BJ (cell line): ENCODE results near the gene TLCD3A. TPM values are rescaled to one million over a fixed set of nuclear protein-coding genes. Genes with fewer than 3 reads are reported as not detected.
"Not testable (repeated sequence)": the region's sequence is repeated elsewhere in the genome, so short reads cannot be mapped to it uniquely, and the experiment has no call there.

ENCODE experiments used
- CTCF ChIA-PET: fragments of 350-600 bp; formaldehyde crosslinking; extraction: SDS; loops from one replicate; lab custom pipeline; 2021; ENCODE audit warnings: antibody characterized with exemption, inconsistent platforms; lab: Yijun Ruan, JAX
- POLR2A ChIA-PET: fragments of 300-600 bp; sonication (Branson Sonifier 250); formaldehyde crosslinking; extraction: SDS; loops from one replicate; lab custom pipeline; 2021; ENCODE audit warnings: antibody characterized with exemption; lab: Charles Lee
- DNase-seq: peaks from one replicate; pipeline ENCODE4 v3.0.0-alpha.2; 2011; ENCODE audit warnings: low read depth
- H3K27me3 ChIP-seq: 2 replicates; pipeline ENCODE4 v1.6.0; 2011; ENCODE audit warnings: low read length; ENCODE audit not compliant: control insufficient read depth, insufficient read depth
- H3K36me3 ChIP-seq: 2 replicates; pipeline ENCODE4 v1.5.1; 2011; ENCODE audit warnings: low read length; ENCODE audit not compliant: control insufficient read depth, insufficient read depth
- H3K4me3 ChIP-seq: 2 replicates; pipeline ENCODE4 v1.5.1; 2011; ENCODE audit warnings: low read depth, mild to moderate bottlenecking, control low read depth, low read length
- CTCF ChIP-seq: IDR thresholded peaks from 2 replicates; pipeline ENCODE4 v1.5.1; 2011; ENCODE audit warnings: low read depth, mild to moderate bottlenecking, control low read depth, inconsistent platforms, low read length, moderate library complexity; ENCODE audit not compliant: insufficient read depth
- polyA plus RNA-seq: library from polyadenylated mRNA; depleted of rRNA; stranded (reverse); fragments of >200 nt; gene quantifications from 2 replicates; pipeline ENCODE4 v1.2.3, GENCODE V29; 2011

The TLCD3A gene
- polyA plus RNA-seq, 1 experiment, result 45.8 TPM

GRCh38 chr17:752002-752619 lies 19.7 kb downstream of the TLCD3A start, which contains the start of gene GEMIN4:
Gene GEMIN4 (minus strand): TSS chr17:752264. CDS start chr17:752142, 122 bp downstream.
- peaks cover 6% of the 10 kb centered on the region for H3K36me3 ChIP-seq

GRCh38 chr17:752620-753219 lies 20.3 kb downstream of the TLCD3A start:
- TF ChIP-seq CTCF, result no peak
- Histone ChIP-seq H3K36me3 (peaks cover 1% of the 10 kb centered on the region; the same call in 1 of the 2 replicates), H3K27me3 (no peaks in the 10 kb centered on the region), H3K4me3 (peak overlapping the region; percentile 69)
- ChIA-PET CTCF (interaction anchor here (0.6 to 4.0 kb wide), 16 partner anchors 9 to 367 kb away, joined by 3 to 21 read pairs (median 4); partner anchors contain the start of genes GLOD4, MRM3 and NXN), POLR2A (interaction anchor here (0.7 kb wide), 1 partner anchor 249 kb away, joined by 3 read pairs; no protein-coding TSS in a partner anchor)
- DNase-seq, result no peak

More at GRCh38 chr17:752002-752619, 19.7 kb downstream of the TLCD3A start, which contains the start of gene GEMIN4:
- peak; percentile 87 for TF ChIP-seq CTCF
- ChIA-PET POLR2A (interaction anchor here (0.7 kb wide), 1 partner anchor 249 kb away, joined by 3 read pairs; no protein-coding TSS in a partner anchor), CTCF (interaction anchor here (0.6 to 4.0 kb wide), 15 partner anchors 8 to 366 kb away, joined by 3 to 21 read pairs (median 4); partner anchors contain the start of genes GLOD4, MRM3 and NXN)
- peak; percentile 25 for DNase-seq
- Histone ChIP-seq H3K27me3 (no peaks in the 10 kb centered on the region), H3K4me3 (peak within 1 kb of the TSS; percentile 69)

- CTCF ChIA-PET, result interaction anchor here (0.8 to 2.4 kb wide), 5 partner anchors 11 to 249 kb away, joined by 3 to 13 read pairs (median 4); partner anchors contain the start of genes GLOD4 and MRM3
- no peak for TF ChIP-seq CTCF
- no peaks in the 10 kb centered on the region for H3K36me3 ChIP-seq
- no peak for DNase-seq
- POLR2A ChIA-PET, result no interaction called here
- no peaks in the 10 kb centered on the region for H3K27me3 ChIP-seq
- no peak overlapping the region for H3K4me3 ChIP-seq
These were observed 21.0 kb downstream of the TLCD3A start for GRCh38 chr17:753418-753817.

GRCh38 chr17:755319-755961 lies 23.0 kb downstream of the TLCD3A start:
- H3K4me3 ChIP-seq, DNase-seq, H3K27me3 ChIP-seq, POLR2A ChIA-PET, H3K36me3 ChIP-seq: not testable (repeated sequence)
- CTCF ChIA-PET, result interaction anchor here (2.2 kb wide), 1 partner anchor 225 kb away, joined by 6 read pairs; the partner anchor contains the start of gene NXN

- DNase-seq, H3K4me3 ChIP-seq, H3K36me3 ChIP-seq, POLR2A ChIA-PET, H3K27me3 ChIP-seq: not testable (repeated sequence)
- CTCF ChIA-PET, result interaction anchor here (2.2 kb wide), 1 partner anchor 224 kb away, joined by 6 read pairs; the partner anchor contains the start of gene NXN
These were observed 23.7 kb downstream of the TLCD3A start for GRCh38 chr17:756010-756567.
